ENCODE results near the gene NFATC3. TPM values are rescaled to one million over a fixed set of nuclear protein-coding genes. Genes with fewer than 3 reads are reported as not detected.

The NFATC3 gene
- total and polyA plus RNA-seq, 2 of the 8 experiments (the other 6 are each of a cell fraction or from before 2014, with no cell fraction given): 17.6 to 34.5 TPM

GRCh38 chr16:68088130-68088972 lies 3.2 kb downstream of the NFATC3 start (continued):
- TF ChIP-seq BACH1 (IDR thresholded peaks at IDR 0.05; ENCODE audit: low read length) (no peak), SP1 (IDR thresholded peaks at IDR 0.05; ENCODE audit: low read depth, low read length) (no peak), TAF1 (IDR thresholded peaks at IDR 0.05; ENCODE audit: low read depth, low read length) (no peak), ZNF274 (IDR thresholded peaks at IDR 0.05; ENCODE audit: borderline replicate concordance, extremely low read depth, low read length) (no peak), CTBP2 (IDR thresholded peaks at IDR 0.05; ENCODE audit: borderline replicate concordance, insufficient read depth, insufficient read length, low read length) (no peak), POLR2A (IDR thresholded peaks at IDR 0.05; ENCODE audit: control extremely low read depth in 1 of 2, low read depth in 2 of 2, low read length in 2 of 2) (no peak), SUZ12 (IDR thresholded peaks at IDR 0.05; ENCODE audit: low read length) (no peak), TAF7 (optimal IDR thresholded peaks at IDR 0.05; ENCODE audit: borderline replicate concordance, low read depth, low read length) (no peak)

All from H1 (cell line).